NOMO-1 (cell line): ENCODE measurements around the gene CDC6.

Experiments used
- DNase-seq, 2 experiments: peaks; one replicate each; lab custom pipeline; 2025; ENCODE audit not compliant: unreplicated experiment in 2 of 2; lab: John Stamatoyannopoulos, UW

Gene CDC6

GRCh38 chr17:40338941-40339649 is 51.4 kb downstream of the CDC6 start:
- no peak for DNase-seq

GRCh38 chr17:40340327-40340726 is 52.6 kb downstream of the CDC6 start:
- no peak for DNase-seq

- DNase-seq: peak; percentile 76 to 86
Observed at GRCh38 chr17:40340880-40341807, 53.5 kb downstream of the CDC6 start.

GRCh38 chr17:40341808-40342503 is 54.3 kb downstream of the CDC6 start:
- no peak for DNase-seq

GRCh38 chr17:40342504-40343218 is 55.0 kb downstream of the CDC6 start:
- DNase-seq: no peak

- DNase-seq: no peak
Observed at GRCh38 chr17:40343219-40344119, 55.8 kb downstream of the CDC6 start.

GRCh38 chr17:40344421-40345160 is 56.9 kb downstream of the CDC6 start:
- DNase-seq: no peak

- no peak for DNase-seq
Observed at GRCh38 chr17:40345161-40345993, 57.7 kb downstream of the CDC6 start.

GRCh38 chr17:40345994-40346764 is 58.5 kb downstream of the CDC6 start:
- DNase-seq: no peak

GRCh38 chr17:40346765-40347158 is 59.1 kb downstream of the CDC6 start:
- DNase-seq: no peak

- no peak for DNase-seq
Observed at GRCh38 chr17:40347319-40348135, 59.8 kb downstream of the CDC6 start.

GRCh38 chr17:40348136-40348504 is 60.4 kb downstream of the CDC6 start:
- DNase-seq: no peak

- DNase-seq: no peak
Observed at GRCh38 chr17:40348562-40349476, 61.1 kb downstream of the CDC6 start.

GRCh38 chr17:40349477-40349894 is 61.8 kb downstream of the CDC6 start:
- no peak for DNase-seq

- no peak for DNase-seq
Observed at GRCh38 chr17:40349895-40350688, 62.4 kb downstream of the CDC6 start.
